Measurements from ENCODE around the gene ARHGDIB. TPM values are rescaled to one million over a fixed set of nuclear protein-coding genes. Genes with fewer than 3 reads are reported as not detected.

ARHGDIB gene
- total and polyA plus RNA-seq, 8 donors: 13.4 to 127 (median 72.7) TPM

- H3K9me3 ChIP-seq: no peaks in the 10 kb centered on the region
- intact Hi-C loops (cut with DNase I; ENCODE audit: low total_unique reads): no loop called here
- peaks cover 0 to 26% (median 8%) of the 10 kb centered on the region in 4 donors for H3K4me1 ChIP-seq
- no peak for TF ChIP-seq EP300 (IDR thresholded peaks at IDR 0.05)
- TF ChIP-seq POLR2AphosphoS5 (IDR thresholded peaks at IDR 0.05): no peak
- TF ChIP-seq CTCF (IDR thresholded peaks at IDR 0.05): no peak
- no peak for TF ChIP-seq POLR2A (IDR thresholded peaks at IDR 0.05)
- peak overlapping the region; percentile 18 to 45 (median 38) for H3K4me3 ChIP-seq
- H3K36me3 ChIP-seq: no peaks in the 10 kb centered on the region
- WGBS, 5 donors: 53 to 85% (median 78%) methylated on average over 4 of the region's 4 CpGs
- H3K27me3 ChIP-seq: no peaks in the 10 kb centered on the region
- peak overlapping the region; percentile 8 to 85 (median 71) for H3K27ac ChIP-seq
- DNase-seq: no peak
These were observed 1.4 kb downstream of the ARHGDIB start for GRCh38 chr12:14959916-14960496.

- Histone ChIP-seq H3K27ac (peak overlapping the region in 4 of 5 donors; percentile 69 to 85 (median 76)), H3K36me3 (no peaks in the 10 kb centered on the region), H3K4me1 (peaks cover 0 to 31% (median 8%) of the 10 kb centered on the region in 4 donors), H3K4me3 (peak overlapping the region; percentile 18 to 45 (median 38)), H3K9me3 (no peaks in the 10 kb centered on the region), H3K27me3 (no peaks in the 10 kb centered on the region)
- DNase-seq: no peak
- TF ChIP-seq EP300 (IDR thresholded peaks at IDR 0.05) (no peak), CTCF (IDR thresholded peaks at IDR 0.05) (no peak), POLR2A (IDR thresholded peaks at IDR 0.05) (no peak), POLR2AphosphoS5 (IDR thresholded peaks at IDR 0.05) (no peak)
- intact Hi-C loops (cut with DNase I; ENCODE audit: low total_unique reads): no loop called here
- 54 to 69% (median 64%) methylated on average over 3 of the region's 3 CpGs for WGBS, 5 donors
These were observed 1.9 kb downstream of the ARHGDIB start for GRCh38 chr12:14959463-14959862.

- WGBS, 5 donors: 77 to 84% (median 80%) methylated on average over 10 of the region's 10 CpGs
- Histone ChIP-seq H3K9me3 (no peaks in the 10 kb centered on the region), H3K4me3 (peak overlapping the region in 3 of 4 donors; percentile 27 to 45 (median 35)), H3K27me3 (no peaks in the 10 kb centered on the region), H3K27ac (peak overlapping the region; percentile 66 to 85 (median 71)), H3K36me3 (no peaks in the 10 kb centered on the region), H3K4me1 (peaks cover 0 to 35% (median 8%) of the 10 kb centered on the region in 4 donors)
- intact Hi-C loops (cut with DNase I; ENCODE audit: low total_unique reads): no loop called here
- no peak for DNase-seq
- TF ChIP-seq CTCF (IDR thresholded peaks at IDR 0.05): no peak
- no peak for TF ChIP-seq POLR2A (IDR thresholded peaks at IDR 0.05)
- no peak for TF ChIP-seq EP300 (IDR thresholded peaks at IDR 0.05)
- no peak for TF ChIP-seq POLR2AphosphoS5 (IDR thresholded peaks at IDR 0.05)
These were observed 2.3 kb downstream of the ARHGDIB start for GRCh38 chr12:14959126-14959440.

- WGBS, 5 donors: 65 to 75% (median 72%) methylated on average over 11 of the region's 11 CpGs
- no peak for DNase-seq
- intact Hi-C loops (cut with DNase I; ENCODE audit: low total_unique reads): no loop called here
- H3K27me3 ChIP-seq: no peaks in the 10 kb centered on the region
- peak overlapping the region in 4 of 5 donors; percentile 69 to 85 (median 76) for H3K27ac ChIP-seq
- H3K4me3 ChIP-seq: peak overlapping the region in 3 of 4 donors; percentile 27 to 45 (median 35)
- H3K4me1 ChIP-seq: peaks cover 0 to 40% (median 8%) of the 10 kb centered on the region in 4 donors
- H3K36me3 ChIP-seq: no peaks in the 10 kb centered on the region
- no peak for TF ChIP-seq POLR2A (IDR thresholded peaks at IDR 0.05)
- no peak for TF ChIP-seq CTCF (IDR thresholded peaks at IDR 0.05)
- no peak for TF ChIP-seq EP300 (IDR thresholded peaks at IDR 0.05)
- no peak for TF ChIP-seq POLR2AphosphoS5 (IDR thresholded peaks at IDR 0.05)
- no peaks in the 10 kb centered on the region for H3K9me3 ChIP-seq
These were observed 2.9 kb downstream of the ARHGDIB start for GRCh38 chr12:14958361-14959125.

All from stomach (tissue), 9 donors.